OCI-M2 (cell line): Measurements from ENCODE around the gene ZSCAN30.

Experiments used
- DNase-seq: peaks from one replicate; lab custom pipeline; 2025; ENCODE audit not compliant: unreplicated experiment; lab: John Stamatoyannopoulos, UW

The ZSCAN30 gene

GRCh38 chr18:35290094-35290735 lies at the start of gene ZSCAN30:
Gene ZSCAN30 (minus strand): TSS chr18:35290229. CDS start chr18:35264352, 25,877 bp downstream.
- DNase-seq = peak; percentile 48

- DNase-seq = no peak
Observed at GRCh38 chr18:35337286-35337685, 47.3 kb upstream of the ZSCAN30 start.

GRCh38 chr18:35335866-35336265 lies 45.8 kb upstream of the ZSCAN30 start:
- DNase-seq = no peak

GRCh38 chr18:35334821-35335220 lies 44.8 kb upstream of the ZSCAN30 start:
- DNase-seq = no peak

- DNase-seq = no peak
Observed at GRCh38 chr18:35334212-35334611, 44.2 kb upstream of the ZSCAN30 start.

GRCh38 chr18:35331367-35332087 lies 41.5 kb upstream of the ZSCAN30 start:
- no peak for DNase-seq

- no peak for DNase-seq
Observed at GRCh38 chr18:35328868-35329267, 38.8 kb upstream of the ZSCAN30 start.

- DNase-seq = no peak
Observed at GRCh38 chr18:35326695-35327387, 36.8 kb upstream of the ZSCAN30 start.

GRCh38 chr18:35324926-35325655 lies 35.1 kb upstream of the ZSCAN30 start:
- DNase-seq = no peak

GRCh38 chr18:35322486-35323458 lies 32.7 kb upstream of the ZSCAN30 start:
- no peak for DNase-seq

- no peak for DNase-seq
Observed at GRCh38 chr18:35311496-35311895, 21.5 kb upstream of the ZSCAN30 start.

GRCh38 chr18:35306588-35307250 lies 16.7 kb upstream of the ZSCAN30 start:
- DNase-seq = no peak

- no peak for DNase-seq
Observed at GRCh38 chr18:35303610-35304009, 13.6 kb upstream of the ZSCAN30 start.

GRCh38 chr18:35296060-35296459 lies 6.0 kb upstream of the ZSCAN30 start:
- DNase-seq = no peak

GRCh38 chr18:35291166-35291565 lies 1.1 kb upstream of the ZSCAN30 start:
- no peak for DNase-seq

GRCh38 chr18:35289727-35290093 lies 319 bp downstream of the ZSCAN30 start:
- DNase-seq = no peak

GRCh38 chr18:35289293-35289692 lies 736 bp downstream of the ZSCAN30 start:
- no peak for DNase-seq

GRCh38 chr18:35284841-35285240 lies 5.2 kb downstream of the ZSCAN30 start:
- DNase-seq = no peak

- DNase-seq = no peak
Observed at GRCh38 chr18:35283923-35284794, 5.9 kb downstream of the ZSCAN30 start.
